Gastrocnemius medialis (tissue), 4 donors: ENCODE data around the gene MAML1. TPM values are rescaled to one million over a fixed set of nuclear protein-coding genes. Genes with fewer than 3 reads are reported as not detected.

Source experiments
- ATAC-seq, 2 donors: fragments of 150-250 bp; one replicate each; pipeline ENCODE4 v1.9.1; 2016
- DNase-seq, 2 donors: peaks; one replicate each; pipeline ENCODE4 v3.0.0-alpha.2; 2019
- H3K27ac ChIP-seq, 4 donors: fragments of 200-600 bp; sonication (generic); 1 replicate in 1 of 4; 2 replicates in 3 of 4; pipeline ENCODE4 v1.5.1; 2016 to 2018; ENCODE audit warnings: mild to moderate bottlenecking in 2 of 4, moderate library complexity in 1 of 4
- H3K27me3 ChIP-seq, 3 donors: fragments of 200-600 bp; sonication (generic) in 2 of 3; 1 replicate in 1 of 3; 2 replicates in 2 of 3; pipeline versions ENCODE4 v1.5.1 to v1.6.0; 2016 to 2019; ENCODE audit warnings: mild to moderate bottlenecking in 1 of 3, moderate library complexity in 1 of 3
- H3K36me3 ChIP-seq, 2 donors: fragments of 200-600 bp; sonication (generic) in 1 of 2; one replicate each; pipeline ENCODE4 v1.5.1; 2017 to 2018
- H3K4me1 ChIP-seq, 2 donors: fragments of 200-600 bp; sonication (generic) in 1 of 2; one replicate each; pipeline ENCODE4 v1.5.1; 2016 to 2017; ENCODE audit warnings: mild to moderate bottlenecking in 2 of 2
- H3K4me3 ChIP-seq, 4 donors: fragments of 200-600 bp; sonication (generic) in 3 of 4; 1 replicate in 1 of 4; 2 replicates in 3 of 4; pipeline ENCODE4 v1.5.1; 2016 to 2019; ENCODE audit warnings: mild to moderate bottlenecking in 2 of 4
- H3K9me3 ChIP-seq, 3 donors: fragments of 200-600 bp; sonication (generic) in 2 of 3; 1 replicate in 1 of 3; 2 replicates in 2 of 3; pipeline ENCODE4 v1.5.1; 2016 to 2019
- CTCF ChIP-seq, 5 experiments: fragments of 450-650 bp in 3 of 5; fragments of 200-600 bp in 2 of 5; sonication (generic) in 2 of 5; IDR thresholded peaks in 4 of 5; conservative IDR thresholded peaks in 1 of 5; 1 replicate in 4 of 5; 2 replicates in 1 of 5; pipeline ENCODE4 v1.5.1; 2016 to 2019; ENCODE audit warnings: antibody characterized with exemption in 5 of 5, mild to moderate bottlenecking in 3 of 5, moderate library complexity in 3 of 5
- POLR2A ChIP-seq, 2 donors: fragments of 450-650 bp; IDR thresholded peaks; one replicate each; pipeline ENCODE4 v1.6.1; 2017; ENCODE audit warnings: antibody characterized with exemption in 2 of 2, mild to moderate bottlenecking in 2 of 2, moderate library complexity in 2 of 2
- in situ Hi-C, 4 donors: fragments of 200-750 bp; cut with MboI; loops; one replicate each; pipeline versions ENCODE4 v1.15.0 to v1.8.0; 2017; ENCODE audit warnings: low sequenced_read_pairs in 4 of 4
- intact Hi-C: fragments of 100-400 bp; cut with DNase I; formaldehyde crosslinking; loops from one replicate; pipeline ENCODE4 v1.15.1; 2023; ENCODE audit warnings: low total_unique reads
- total RNA-seq, 4 donors: library from RNA; depleted of rRNA; stranded (reverse); fragments of >200 nt; gene quantifications; one replicate each; pipeline versions ENCODE4 v1.1.0 to v1.2.3, GENCODE V29; 2016

Gene MAML1
- total RNA-seq, 4 donors from 2014 or later = 14.4 to 16.3 (median 15.1) TPM

- Histone ChIP-seq H3K27ac (peak overlapping the region in 2 of 4 donors; percentile 89 to 94), H3K9me3 (no peaks in the 10 kb centered on the region), H3K36me3 (peaks cover 0 to 24% of the 10 kb centered on the region in 2 donors), H3K4me3 (no peak overlapping the region), H3K27me3 (no peaks in the 10 kb centered on the region), H3K4me1 (peaks cover 19 to 36% of the 10 kb centered on the region in 2 donors)
- TF ChIP-seq CTCF (IDR thresholded peaks at IDR 0.05 in 4 of 5, conservative IDR thresholded peaks at IDR 0.05 in 1 of 5) (no peak), POLR2A (IDR thresholded peaks at IDR 0.05) (no peak)
- intact Hi-C loops = loop anchor here (2.0 to 10.0 kb wide), 2 partner anchors 103 to 239 kb away; partner anchors contain the start of gene TBC1D9B
- ATAC-seq (no peak), DNase-seq (peak in 1 of 2 donors; percentile 21)
- in situ Hi-C loops = loop anchor here in 1 of 4 donors (10.0 kb wide), 1 partner anchor 101 kb away; the partner anchor contains the start of gene TBC1D9B
Observed at GRCh38 chr5:179803651-179804554, 71.3 kb downstream of the MAML1 start.

- peak overlapping the region in 3 of 4 donors; percentile 89 to 98 (median 94) for H3K27ac ChIP-seq
- peaks cover 0 to 17% of the 10 kb centered on the region in 2 donors for H3K36me3 ChIP-seq
- intact Hi-C loops (loop anchor here (10.0 kb wide), 1 partner anchor 240 kb away; no protein-coding TSS in a partner anchor), in situ Hi-C loops (loop anchor here in 1 of 4 donors (10.0 kb wide), 1 partner anchor 100 kb away; the partner anchor contains the start of gene TBC1D9B)
- H3K4me1 ChIP-seq = peaks cover 19 to 36% of the 10 kb centered on the region in 2 donors
- no peaks in the 10 kb centered on the region for H3K27me3 ChIP-seq
- H3K4me3 ChIP-seq = peak overlapping the region in 1 of 4 donors; percentile 88
- no peak for ATAC-seq
- H3K9me3 ChIP-seq = no peaks in the 10 kb centered on the region
- no peak for TF ChIP-seq CTCF (IDR thresholded peaks at IDR 0.05 in 4 of 5, conservative IDR thresholded peaks at IDR 0.05 in 1 of 5)
- TF ChIP-seq POLR2A (IDR thresholded peaks at IDR 0.05) = no peak
- no peak for DNase-seq
Observed at GRCh38 chr5:179804555-179804947, 71.9 kb downstream of the MAML1 start.

GRCh38 chr5:179805070-179805528 lies 72.5 kb downstream of the MAML1 start:
- in situ Hi-C loops = loop anchor here in 1 of 4 donors (10.0 kb wide), 1 partner anchor 100 kb away; the partner anchor contains the start of gene TBC1D9B
- peaks cover 19 to 36% of the 10 kb centered on the region in 2 donors for H3K4me1 ChIP-seq
- H3K4me3 ChIP-seq = peak overlapping the region; percentile 75 to 95 (median 87)
- intact Hi-C loops = loop anchor here (10.0 kb wide), 1 partner anchor 240 kb away; no protein-coding TSS in a partner anchor
- ATAC-seq (no peak), DNase-seq (peak in 1 of 2 donors; percentile 35)
- H3K27me3 ChIP-seq = no peaks in the 10 kb centered on the region
- no peak for TF ChIP-seq CTCF (IDR thresholded peaks at IDR 0.05 in 4 of 5, conservative IDR thresholded peaks at IDR 0.05 in 1 of 5)
- no peak for TF ChIP-seq POLR2A (IDR thresholded peaks at IDR 0.05)
- no peaks in the 10 kb centered on the region for H3K9me3 ChIP-seq
- H3K36me3 ChIP-seq = peaks cover 0 to 12% of the 10 kb centered on the region in 2 donors
- peak overlapping the region; percentile 89 to 98 (median 94) for H3K27ac ChIP-seq

GRCh38 chr5:179805529-179806249 lies 73.1 kb downstream of the MAML1 start:
- in situ Hi-C loops = loop anchor here in 1 of 4 donors (10.0 kb wide), 1 partner anchor 99 kb away; the partner anchor contains the start of gene TBC1D9B
- peak in 1 of 2 donors; percentile 34 for DNase-seq
- Histone ChIP-seq H3K27ac (peak overlapping the region; percentile 89 to 98 (median 94)), H3K4me3 (peak overlapping the region; percentile 75 to 95 (median 87)), H3K9me3 (no peaks in the 10 kb centered on the region), H3K36me3 (peaks cover 0 to 7% of the 10 kb centered on the region in 2 donors), H3K4me1 (peaks cover 19 to 36% of the 10 kb centered on the region in 2 donors), H3K27me3 (no peaks in the 10 kb centered on the region)
- intact Hi-C loops = loop anchor here (1.0 to 10.0 kb wide), 3 partner anchors 13 to 241 kb away; partner anchors contain the start of gene CANX
- TF ChIP-seq CTCF (IDR thresholded peaks at IDR 0.05 in 4 of 5, conservative IDR thresholded peaks at IDR 0.05 in 1 of 5) (no peak), POLR2A (IDR thresholded peaks at IDR 0.05) (peak; percentile 20 to 27)
- peak; percentile 33 to 34 for ATAC-seq
